VCaP (cell line): Measurements from ENCODE around the gene ADCY2.

Experiments
- H3K27ac ChIP-seq: fragments of 450-650 bp; 2 replicates; pipeline ENCODE4 v1.5.1; 2017
- TF ChIP-seq, protein P1 (sequence below): fragments of 450-650 bp; conservative IDR thresholded peaks from 2 replicates; pipeline ENCODE4 v1.5.1; 2017; ENCODE audit warnings: mild to moderate bottlenecking, moderate library complexity

Gene ADCY2

DNA sequence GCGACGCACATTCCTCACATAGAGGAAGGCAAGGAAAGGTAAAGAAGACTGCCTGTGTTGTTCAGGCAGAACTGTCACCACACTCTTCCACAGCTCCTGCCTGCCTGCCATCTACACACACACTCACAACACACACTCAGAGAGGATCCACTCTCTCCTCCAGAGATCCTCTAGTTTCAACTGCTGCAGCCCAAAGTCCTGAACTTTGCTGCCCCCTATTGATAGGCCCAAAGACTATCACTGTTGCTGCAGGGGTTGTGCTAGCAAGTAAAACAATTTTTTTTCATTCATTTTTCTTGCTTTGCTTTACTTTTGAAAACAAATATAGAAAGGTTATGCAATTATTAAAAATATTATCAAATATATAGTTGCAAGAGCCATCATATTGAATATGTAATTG lies 460.9 kb downstream of the ADCY2 start:
- TF ChIP-seq, protein P1, sequence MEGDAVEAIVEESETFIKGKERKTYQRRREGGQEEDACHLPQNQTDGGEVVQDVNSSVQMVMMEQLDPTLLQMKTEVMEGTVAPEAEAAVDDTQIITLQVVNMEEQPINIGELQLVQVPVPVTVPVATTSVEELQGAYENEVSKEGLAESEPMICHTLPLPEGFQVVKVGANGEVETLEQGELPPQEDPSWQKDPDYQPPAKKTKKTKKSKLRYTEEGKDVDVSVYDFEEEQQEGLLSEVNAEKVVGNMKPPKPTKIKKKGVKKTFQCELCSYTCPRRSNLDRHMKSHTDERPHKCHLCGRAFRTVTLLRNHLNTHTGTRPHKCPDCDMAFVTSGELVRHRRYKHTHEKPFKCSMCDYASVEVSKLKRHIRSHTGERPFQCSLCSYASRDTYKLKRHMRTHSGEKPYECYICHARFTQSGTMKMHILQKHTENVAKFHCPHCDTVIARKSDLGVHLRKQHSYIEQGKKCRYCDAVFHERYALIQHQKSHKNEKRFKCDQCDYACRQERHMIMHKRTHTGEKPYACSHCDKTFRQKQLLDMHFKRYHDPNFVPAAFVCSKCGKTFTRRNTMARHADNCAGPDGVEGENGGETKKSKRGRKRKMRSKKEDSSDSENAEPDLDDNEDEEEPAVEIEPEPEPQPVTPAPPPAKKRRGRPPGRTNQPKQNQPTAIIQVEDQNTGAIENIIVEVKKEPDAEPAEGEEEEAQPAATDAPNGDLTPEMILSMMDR: peak; percentile 85
- peak overlapping the region; percentile 67; the same call in 1 of the 2 replicates for H3K27ac ChIP-seq

DNA sequence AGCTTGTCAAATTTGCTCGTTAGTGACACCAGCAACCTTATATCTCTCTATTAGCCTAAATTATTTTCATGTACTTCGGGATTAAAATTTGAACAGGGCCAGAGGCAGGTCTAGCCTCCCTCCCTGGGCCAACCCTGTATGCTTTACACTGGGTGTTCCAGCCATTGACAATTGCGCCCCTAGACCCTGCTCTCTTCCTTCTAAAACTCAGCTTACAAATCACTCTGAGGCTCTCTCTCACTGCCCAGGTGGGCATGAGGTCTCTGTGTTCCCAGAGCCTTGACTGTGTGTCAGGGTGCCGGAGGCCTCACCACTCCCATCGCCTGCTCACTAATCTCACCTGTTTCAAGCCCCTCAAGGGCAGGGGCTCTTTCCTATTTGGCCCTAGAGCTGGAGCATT lies 461.4 kb downstream of the ADCY2 start:
- H3K27ac ChIP-seq: peak overlapping the region; percentile 67
- TF ChIP-seq, protein P1: no peak

DNA sequence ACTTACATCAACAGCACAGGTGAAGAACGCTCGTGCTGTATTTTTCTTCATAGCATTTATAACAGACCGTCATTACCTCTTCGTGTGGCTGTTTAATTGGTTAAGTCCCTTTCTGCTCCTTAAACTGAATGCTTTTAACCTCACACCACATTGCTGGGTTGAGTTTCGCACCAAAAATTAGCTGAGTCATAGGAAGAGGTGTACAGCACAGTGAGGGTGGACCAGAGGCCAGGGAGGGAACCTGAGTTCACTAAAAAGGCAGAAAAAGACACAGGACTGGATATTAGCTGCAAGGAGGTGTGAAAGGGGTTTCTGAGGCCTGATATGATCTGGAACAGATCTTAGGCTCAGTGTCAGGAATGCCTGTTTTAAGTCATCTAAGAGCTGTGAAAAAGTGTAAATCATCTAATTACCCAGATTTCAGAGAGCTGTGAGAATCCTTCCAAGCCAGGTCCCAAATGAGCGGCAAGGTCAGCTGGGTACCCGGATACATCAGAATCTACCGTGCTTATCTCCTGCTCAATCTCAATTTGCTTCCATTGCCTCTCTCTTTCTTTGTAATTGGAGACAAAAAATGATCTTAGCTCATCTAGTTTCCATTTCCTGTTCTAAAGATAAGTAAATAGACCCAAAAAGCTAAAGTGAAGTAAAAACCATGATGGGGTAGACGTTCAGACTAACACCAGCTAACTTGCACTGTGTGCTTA lies 462.1 kb downstream of the ADCY2 start:
- peak overlapping the region; percentile 67 for H3K27ac ChIP-seq
- TF ChIP-seq, protein P1: no peak

DNA sequence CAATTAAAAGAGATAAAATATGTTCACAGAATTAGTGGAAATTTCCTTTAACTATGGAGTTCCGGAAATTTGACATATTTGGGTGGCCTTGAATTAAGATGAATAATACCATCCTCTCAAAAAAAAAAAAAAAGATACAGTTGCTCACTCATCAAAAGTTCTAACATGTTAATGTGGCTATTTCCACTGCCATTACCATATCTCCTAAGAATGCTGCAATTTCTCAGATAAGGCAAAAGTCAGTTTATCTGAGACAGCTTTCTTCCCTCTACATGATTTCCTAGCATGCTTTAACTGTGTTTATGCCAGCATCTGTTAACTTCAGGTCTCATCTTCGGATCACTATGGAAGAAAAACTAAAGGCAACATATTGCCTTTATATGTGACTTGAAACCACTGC lies 470.3 kb downstream of the ADCY2 start:
- TF ChIP-seq, protein P1: no peak
- no peak overlapping the region for H3K27ac ChIP-seq

DNA sequence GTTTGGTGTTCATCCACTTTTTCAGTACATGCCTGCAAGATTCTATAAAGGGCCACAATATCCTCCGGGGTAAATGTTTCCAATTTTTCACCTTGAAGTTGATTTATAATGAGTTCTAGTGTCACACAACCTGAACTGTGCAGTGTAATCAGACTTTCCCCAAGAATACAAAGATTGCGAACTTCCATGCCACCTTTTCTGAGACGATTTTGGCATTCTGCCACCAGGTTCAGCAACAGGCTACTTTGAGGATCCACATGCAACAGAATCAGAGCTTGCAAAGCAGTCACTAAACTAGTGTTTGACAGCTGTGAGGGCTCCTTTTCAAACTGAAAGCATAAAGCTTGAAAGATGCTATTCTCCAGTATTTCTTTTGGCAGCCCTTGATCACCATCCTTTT lies 471.3 kb downstream of the ADCY2 start:
- TF ChIP-seq, protein P1: no peak
- H3K27ac ChIP-seq: no peak overlapping the region

DNA sequence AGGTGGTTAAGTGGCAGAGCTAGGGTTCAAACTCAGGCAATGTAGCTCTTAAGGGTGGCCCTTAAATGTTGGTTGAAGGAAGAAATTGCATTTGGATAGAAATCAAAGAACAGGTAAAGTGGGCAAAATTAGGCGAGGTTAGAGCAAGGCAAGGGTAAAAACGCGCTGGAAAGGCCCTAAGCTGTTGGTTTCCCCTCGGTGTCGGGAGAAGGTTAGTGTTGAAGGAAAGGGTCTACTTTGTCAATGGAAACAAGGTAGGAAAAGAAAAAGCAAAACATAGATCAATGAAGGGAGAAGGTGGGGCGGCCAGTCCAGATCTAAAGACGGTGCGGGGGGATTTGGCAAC lies 472.5 kb downstream of the ADCY2 start:
- TF ChIP-seq, protein P1: no peak
- peak overlapping the region; percentile 88 for H3K27ac ChIP-seq

DNA sequence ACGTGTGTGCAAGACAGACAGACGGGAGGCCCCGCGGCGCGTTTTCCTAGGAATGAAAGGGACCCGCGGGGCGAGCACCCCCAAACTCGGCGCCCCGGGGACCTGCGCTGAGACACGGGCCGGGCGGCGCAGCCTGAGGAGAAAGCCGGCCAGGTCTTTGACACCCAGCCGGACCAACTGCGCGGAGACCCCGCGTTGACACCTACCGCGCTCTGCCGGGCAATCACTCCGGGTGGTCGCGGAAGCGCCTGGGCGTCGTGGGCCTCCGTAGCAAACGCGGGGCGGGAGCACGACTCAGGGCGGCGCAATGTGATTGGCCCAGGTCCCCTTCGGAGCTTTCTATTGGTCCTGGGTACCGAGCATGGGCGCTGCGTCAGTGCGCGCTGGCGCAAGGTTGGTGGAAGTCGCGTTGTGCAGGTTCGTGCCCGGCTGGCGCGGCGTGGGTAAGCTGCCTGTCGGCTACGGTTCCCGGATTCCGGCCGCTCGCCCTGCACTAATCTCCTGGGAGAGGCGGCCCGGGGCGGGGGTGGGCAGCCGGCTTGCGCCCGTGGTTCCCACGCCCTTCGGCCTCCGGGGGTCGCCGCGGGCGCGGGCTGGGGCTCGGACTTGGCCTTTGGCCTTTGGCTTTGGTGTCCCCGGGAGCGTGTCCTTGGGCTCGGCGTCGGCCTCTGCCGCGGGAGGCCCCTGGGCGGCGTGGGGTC lies 473.0 kb downstream of the ADCY2 start, which contains the start of the genes FASTKD3 and MTRR:
Gene FASTKD3, minus strand, starts transcription at position 259 of the 701 bp plus-strand sequence. CDS start 948 bp downstream, outside the sequence.
Gene MTRR, plus strand, starts transcription at position 376 of the 701 bp plus-strand sequence. CDS start 1,647 bp downstream, outside the sequence.
- TF ChIP-seq, protein P1: no peak

More for the DNA sequence above, 473.0 kb downstream of the ADCY2 start, which contains the start of the genes FASTKD3 and MTRR:
- H3K27ac ChIP-seq: peak within 1 kb of the TSS; percentile 88
